ENCODE data around the gene SOX5.
"Not testable (repeated sequence)": the region's sequence is repeated elsewhere in the genome, so short reads cannot be mapped to it uniquely, and the experiment has no call there.

The SOX5 gene

DNA sequence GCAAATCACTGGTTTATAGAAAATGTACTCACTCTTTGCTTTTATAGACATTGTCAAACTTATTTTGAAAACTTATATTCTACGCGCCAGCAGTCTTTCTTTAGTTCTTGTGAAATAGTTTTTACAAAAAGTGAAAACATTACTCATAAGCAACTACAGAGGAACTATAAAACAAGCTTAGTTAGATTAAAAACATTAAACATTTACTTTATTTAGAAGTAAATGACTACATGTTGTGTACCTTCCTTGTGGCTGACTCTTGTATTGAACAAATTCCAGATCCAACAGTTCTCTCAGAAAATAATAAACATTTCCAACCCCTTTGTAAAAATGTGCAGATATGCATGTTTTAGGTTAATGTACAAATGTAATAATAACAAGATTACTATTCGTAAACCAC lies 198.5 kb downstream of the SOX5 start:
- Histone ChIP-seq H3K36me3 (ENCODE audit: control insufficient read depth in 1 of 2, insufficient read depth in 2 of 2, low read length in 2 of 2) (no peaks in the 10 kb centered on the region), H3K9ac (ENCODE audit: low read depth in 1 of 2, low read length in 2 of 2) (no peak overlapping the region), H3K4me1 (ENCODE audit: control insufficient read depth in 1 of 2, insufficient read depth in 2 of 2, low read length in 2 of 2) (no peaks in the 10 kb centered on the region), H3K9me3 (ENCODE audit: control insufficient read depth in 1 of 2, low read length in 2 of 2) (no peaks in the 10 kb centered on the region), H3K27me3 (ENCODE audit: control insufficient read depth in 1 of 2, insufficient read depth in 2 of 2, low read length in 2 of 2) (no peaks in the 10 kb centered on the region), H3K27ac (ENCODE audit: low read depth, low read length) (no peak overlapping the region), H3K4me3 (ENCODE audit: low read depth in 1 of 2, low read length in 2 of 2) (no peak overlapping the region)

DNA sequence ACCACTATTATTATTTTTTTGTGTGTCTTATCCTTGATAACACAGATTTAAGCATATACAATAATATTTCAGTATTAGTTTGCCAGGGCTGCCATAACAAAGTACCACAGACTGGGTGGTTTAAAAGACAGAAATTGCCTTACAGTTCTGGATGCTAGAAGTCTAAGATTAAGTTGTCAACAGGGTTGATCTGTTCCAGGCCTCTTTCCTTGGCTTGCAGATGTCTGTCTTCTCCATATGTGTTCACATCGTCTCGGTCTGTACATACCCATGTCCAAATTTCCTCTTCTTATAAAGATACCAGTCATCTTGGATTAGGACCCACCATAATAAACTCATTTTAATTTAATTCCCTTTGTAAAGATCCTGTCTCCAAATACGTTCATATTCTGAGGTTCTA lies 204.8 kb downstream of the SOX5 start:
- no peaks in the 10 kb centered on the region for H3K4me1 ChIP-seq (ENCODE audit: control insufficient read depth in 1 of 2, insufficient read depth in 2 of 2, low read length in 2 of 2)
- H3K4me3 ChIP-seq (ENCODE audit: low read depth in 1 of 2, low read length in 2 of 2), result no peak overlapping the region
- no peak overlapping the region for H3K9ac ChIP-seq (ENCODE audit: low read depth in 1 of 2, low read length in 2 of 2)
- no peaks in the 10 kb centered on the region for H3K9me3 ChIP-seq (ENCODE audit: control insufficient read depth in 1 of 2, low read length in 2 of 2)
- no peak overlapping the region for H3K27ac ChIP-seq (ENCODE audit: low read depth, low read length)
- H3K36me3 ChIP-seq (ENCODE audit: control insufficient read depth in 1 of 2, insufficient read depth in 2 of 2, low read length in 2 of 2), result no peaks in the 10 kb centered on the region
- H3K27me3 ChIP-seq (ENCODE audit: control insufficient read depth in 1 of 2, insufficient read depth in 2 of 2, low read length in 2 of 2), result no peaks in the 10 kb centered on the region

DNA sequence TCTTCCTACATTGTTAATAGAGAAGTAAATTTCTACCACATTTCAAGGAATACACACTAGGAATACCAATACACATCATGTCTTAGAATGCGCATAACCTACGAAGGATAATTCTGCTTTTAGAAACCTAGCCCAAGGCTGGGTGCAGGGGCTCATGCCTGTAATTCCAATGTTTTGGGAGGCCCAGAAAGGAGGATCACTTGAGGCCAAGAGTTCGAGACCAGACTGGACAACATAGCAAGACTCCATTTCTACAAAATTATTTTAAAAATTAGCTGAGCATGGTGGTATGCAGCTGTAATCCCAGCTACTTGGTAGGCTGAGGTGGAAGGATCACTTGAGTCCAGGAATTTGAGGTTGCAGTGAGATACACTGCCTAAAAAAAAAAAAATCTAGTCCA lies 206.9 kb downstream of the SOX5 start:
- no peak overlapping the region for H3K27ac ChIP-seq (ENCODE audit: low read depth, low read length)
- no peaks in the 10 kb centered on the region for H3K4me1 ChIP-seq (ENCODE audit: control insufficient read depth in 1 of 2, insufficient read depth in 2 of 2, low read length in 2 of 2)
- H3K4me3 ChIP-seq (ENCODE audit: low read depth in 1 of 2, low read length in 2 of 2), result no peak overlapping the region
- no peaks in the 10 kb centered on the region for H3K9me3 ChIP-seq (ENCODE audit: control insufficient read depth in 1 of 2, low read length in 2 of 2)
- no peaks in the 10 kb centered on the region for H3K27me3 ChIP-seq (ENCODE audit: control insufficient read depth in 1 of 2, insufficient read depth in 2 of 2, low read length in 2 of 2)
- no peaks in the 10 kb centered on the region for H3K36me3 ChIP-seq (ENCODE audit: control insufficient read depth in 1 of 2, insufficient read depth in 2 of 2, low read length in 2 of 2)
- no peak overlapping the region for H3K9ac ChIP-seq (ENCODE audit: low read depth in 1 of 2, low read length in 2 of 2)

DNA sequence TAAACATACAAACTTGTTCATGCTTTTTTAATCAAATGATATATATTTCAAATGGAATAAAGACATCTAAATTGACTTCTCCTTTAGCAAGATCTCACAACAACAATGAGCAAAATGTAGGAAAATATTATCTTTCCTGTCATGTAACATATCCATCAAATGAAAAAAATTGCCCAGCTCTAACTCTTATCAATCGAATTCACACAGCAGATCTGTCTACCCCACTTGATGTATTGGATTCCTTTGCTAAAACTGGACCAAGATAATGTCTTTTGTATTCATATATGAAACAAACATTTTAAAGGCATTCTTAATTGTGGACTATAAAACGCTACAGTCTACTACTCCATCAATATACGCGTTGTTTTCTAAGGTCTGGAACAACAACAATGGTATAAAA lies 218.0 kb downstream of the SOX5 start:
- no peaks in the 10 kb centered on the region for H3K9me3 ChIP-seq (ENCODE audit: control insufficient read depth in 1 of 2, low read length in 2 of 2)
- no peak overlapping the region for H3K9ac ChIP-seq (ENCODE audit: low read depth in 1 of 2, low read length in 2 of 2)
- H3K36me3 ChIP-seq (ENCODE audit: control insufficient read depth in 1 of 2, insufficient read depth in 2 of 2, low read length in 2 of 2), result no peaks in the 10 kb centered on the region
- no peak overlapping the region for H3K27ac ChIP-seq (ENCODE audit: low read depth, low read length)
- no peaks in the 10 kb centered on the region for H3K4me1 ChIP-seq (ENCODE audit: control insufficient read depth in 1 of 2, insufficient read depth in 2 of 2, low read length in 2 of 2)
- H3K27me3 ChIP-seq (ENCODE audit: control insufficient read depth in 1 of 2, insufficient read depth in 2 of 2, low read length in 2 of 2), result no peaks in the 10 kb centered on the region
- no peak overlapping the region for H3K4me3 ChIP-seq (ENCODE audit: low read depth in 1 of 2, low read length in 2 of 2)

DNA sequence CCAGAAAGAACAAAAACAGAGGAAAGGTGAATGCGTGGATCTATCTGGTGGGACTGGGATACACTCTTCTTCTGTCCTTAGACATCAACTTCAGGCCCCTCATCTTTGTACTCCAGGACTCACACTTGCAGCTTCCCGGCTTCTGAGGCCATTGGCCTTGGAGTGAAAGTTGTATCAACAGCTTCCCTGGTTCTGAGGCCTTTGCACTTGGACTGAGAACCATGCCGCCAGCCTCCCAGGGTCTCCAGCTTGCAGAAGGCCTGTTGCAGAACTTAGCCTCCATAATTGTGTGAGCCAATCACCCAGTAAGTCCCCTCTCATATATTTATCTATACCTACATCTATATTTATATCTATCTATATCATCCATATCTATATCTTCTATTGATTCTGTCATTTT lies 218.4 kb downstream of the SOX5 start:
- no peak overlapping the region for H3K4me3 ChIP-seq (ENCODE audit: low read depth in 1 of 2, low read length in 2 of 2)
- no peak overlapping the region for H3K9ac ChIP-seq (ENCODE audit: low read depth in 1 of 2, low read length in 2 of 2)
- H3K27ac ChIP-seq (ENCODE audit: low read depth, low read length), result no peak overlapping the region
- no peaks in the 10 kb centered on the region for H3K27me3 ChIP-seq (ENCODE audit: control insufficient read depth in 1 of 2, insufficient read depth in 2 of 2, low read length in 2 of 2)
- no peaks in the 10 kb centered on the region for H3K4me1 ChIP-seq (ENCODE audit: control insufficient read depth in 1 of 2, insufficient read depth in 2 of 2, low read length in 2 of 2)
- H3K36me3 ChIP-seq (ENCODE audit: control insufficient read depth in 1 of 2, insufficient read depth in 2 of 2, low read length in 2 of 2), result no peaks in the 10 kb centered on the region
- no peaks in the 10 kb centered on the region for H3K9me3 ChIP-seq (ENCODE audit: control insufficient read depth in 1 of 2, low read length in 2 of 2)

DNA sequence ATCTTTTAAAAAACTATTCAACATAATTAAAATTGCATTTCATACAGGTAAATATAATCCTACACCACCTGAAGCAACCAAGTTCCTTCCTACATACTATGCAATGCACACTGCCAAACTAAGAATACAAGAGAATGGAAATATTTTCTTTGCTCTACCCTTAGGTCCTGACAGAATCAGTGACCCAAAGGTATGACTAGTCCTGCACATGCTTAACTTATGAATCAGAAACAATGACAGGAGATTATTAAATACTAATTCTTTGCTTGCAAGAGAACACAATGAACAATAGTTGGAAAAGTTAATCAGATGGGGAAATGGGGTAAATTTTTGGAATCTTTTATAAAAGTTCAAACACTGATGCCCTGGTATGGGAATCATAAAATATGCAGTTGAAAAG lies 220.1 kb downstream of the SOX5 start:
- no peaks in the 10 kb centered on the region for H3K9me3 ChIP-seq (ENCODE audit: control insufficient read depth in 1 of 2, low read length in 2 of 2)
- no peak overlapping the region for H3K4me3 ChIP-seq (ENCODE audit: low read depth in 1 of 2, low read length in 2 of 2)
- no peaks in the 10 kb centered on the region for H3K27me3 ChIP-seq (ENCODE audit: control insufficient read depth in 1 of 2, insufficient read depth in 2 of 2, low read length in 2 of 2)
- no peak overlapping the region for H3K9ac ChIP-seq (ENCODE audit: low read depth in 1 of 2, low read length in 2 of 2)
- H3K4me1 ChIP-seq (ENCODE audit: control insufficient read depth in 1 of 2, insufficient read depth in 2 of 2, low read length in 2 of 2), result no peaks in the 10 kb centered on the region
- H3K36me3 ChIP-seq (ENCODE audit: control insufficient read depth in 1 of 2, insufficient read depth in 2 of 2, low read length in 2 of 2), result no peaks in the 10 kb centered on the region
- no peak overlapping the region for H3K27ac ChIP-seq (ENCODE audit: low read depth, low read length)

DNA sequence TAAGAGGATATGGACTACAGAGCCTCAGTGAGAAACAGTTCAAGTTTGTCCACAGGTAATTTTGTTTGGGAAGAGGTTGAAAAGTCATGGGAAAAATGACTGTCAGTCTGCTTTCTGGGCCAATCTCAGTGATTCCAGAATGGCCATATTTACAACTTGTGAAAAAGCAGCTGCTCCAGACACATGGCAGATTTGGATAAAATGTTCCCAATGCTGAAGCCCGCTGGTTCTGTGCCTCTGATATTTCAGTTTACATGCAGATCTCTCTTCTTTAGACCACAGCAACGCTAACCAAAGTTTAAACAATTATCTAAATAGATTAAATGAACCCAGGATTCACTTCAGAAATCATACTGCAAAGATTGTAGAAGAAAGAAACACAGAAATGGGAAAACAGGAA lies 222.8 kb downstream of the SOX5 start:
- Histone ChIP-seq H3K27me3 (ENCODE audit: control insufficient read depth in 1 of 2, insufficient read depth in 2 of 2, low read length in 2 of 2) (no peaks in the 10 kb centered on the region), H3K4me1 (ENCODE audit: control insufficient read depth in 1 of 2, insufficient read depth in 2 of 2, low read length in 2 of 2) (no peaks in the 10 kb centered on the region), H3K9me3 (ENCODE audit: control insufficient read depth in 1 of 2, low read length in 2 of 2) (no peaks in the 10 kb centered on the region), H3K27ac (ENCODE audit: low read depth, low read length) (no peak overlapping the region), H3K9ac (ENCODE audit: low read depth in 1 of 2, low read length in 2 of 2) (no peak overlapping the region), H3K36me3 (ENCODE audit: control insufficient read depth in 1 of 2, insufficient read depth in 2 of 2, low read length in 2 of 2) (no peaks in the 10 kb centered on the region), H3K4me3 (ENCODE audit: low read depth in 1 of 2, low read length in 2 of 2) (no peak overlapping the region)

DNA sequence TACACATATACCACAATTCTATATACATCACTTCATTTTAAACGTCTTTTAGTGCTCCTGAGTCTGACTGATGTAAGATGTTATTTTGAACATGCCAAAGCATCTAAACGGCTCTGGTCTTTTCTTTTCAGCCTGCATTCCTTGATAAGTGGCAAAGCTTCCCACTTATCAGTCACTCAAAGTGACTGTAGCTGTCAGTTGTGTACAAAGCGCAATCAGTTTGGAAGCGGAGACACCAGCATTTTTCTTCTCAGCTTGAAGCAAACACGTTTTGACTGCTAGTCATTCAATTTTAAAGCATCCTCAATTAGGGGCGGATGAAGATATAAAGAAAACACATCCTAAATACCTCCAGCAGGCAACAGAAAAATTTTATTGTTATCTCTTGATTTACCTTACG lies 226.8 kb downstream of the SOX5 start:
- H3K27ac ChIP-seq (ENCODE audit: low read depth, low read length), result no peak overlapping the region
- H3K9ac ChIP-seq (ENCODE audit: low read depth in 1 of 2, low read length in 2 of 2), result no peak overlapping the region
- no peaks in the 10 kb centered on the region for H3K9me3 ChIP-seq (ENCODE audit: control insufficient read depth in 1 of 2, low read length in 2 of 2)
- no peaks in the 10 kb centered on the region for H3K36me3 ChIP-seq (ENCODE audit: control insufficient read depth in 1 of 2, insufficient read depth in 2 of 2, low read length in 2 of 2)
- H3K4me3 ChIP-seq (ENCODE audit: low read depth in 1 of 2, low read length in 2 of 2), result no peak overlapping the region
- no peaks in the 10 kb centered on the region for H3K27me3 ChIP-seq (ENCODE audit: control insufficient read depth in 1 of 2, insufficient read depth in 2 of 2, low read length in 2 of 2)
- no peaks in the 10 kb centered on the region for H3K4me1 ChIP-seq (ENCODE audit: control insufficient read depth in 1 of 2, insufficient read depth in 2 of 2, low read length in 2 of 2)

DNA sequence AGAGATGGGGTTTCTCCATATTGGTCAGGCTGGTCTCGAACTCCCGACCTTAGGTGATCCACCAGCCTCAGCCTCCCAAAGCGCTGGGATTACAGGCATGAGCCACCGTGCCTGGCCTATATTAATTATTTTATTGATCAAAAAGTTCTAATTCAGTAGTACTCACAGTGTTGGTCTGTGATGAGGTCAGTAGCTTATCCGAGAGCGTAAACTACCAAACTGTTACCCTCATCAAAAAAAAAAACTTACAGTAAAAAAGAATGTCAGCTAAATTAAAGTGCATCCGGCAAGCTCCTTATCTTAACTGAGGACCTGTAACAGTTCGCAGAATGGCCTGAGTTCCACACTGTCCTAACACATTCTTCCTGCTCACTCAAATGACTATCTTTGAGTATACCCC lies 228.2 kb downstream of the SOX5 start:
- H3K9me3 ChIP-seq (ENCODE audit: control insufficient read depth in 1 of 2, low read length in 2 of 2), result no peaks in the 10 kb centered on the region
- H3K4me3 ChIP-seq (ENCODE audit: low read depth in 1 of 2, low read length in 2 of 2), result no peak overlapping the region
- no peak overlapping the region for H3K9ac ChIP-seq (ENCODE audit: low read depth in 1 of 2, low read length in 2 of 2)
- H3K27ac ChIP-seq (ENCODE audit: low read depth, low read length), result no peak overlapping the region
- no peaks in the 10 kb centered on the region for H3K4me1 ChIP-seq (ENCODE audit: control insufficient read depth in 1 of 2, insufficient read depth in 2 of 2, low read length in 2 of 2)
- H3K27me3 ChIP-seq (ENCODE audit: control insufficient read depth in 1 of 2, insufficient read depth in 2 of 2, low read length in 2 of 2), result no peaks in the 10 kb centered on the region
- H3K36me3 ChIP-seq (ENCODE audit: control insufficient read depth in 1 of 2, insufficient read depth in 2 of 2, low read length in 2 of 2), result no peaks in the 10 kb centered on the region

DNA sequence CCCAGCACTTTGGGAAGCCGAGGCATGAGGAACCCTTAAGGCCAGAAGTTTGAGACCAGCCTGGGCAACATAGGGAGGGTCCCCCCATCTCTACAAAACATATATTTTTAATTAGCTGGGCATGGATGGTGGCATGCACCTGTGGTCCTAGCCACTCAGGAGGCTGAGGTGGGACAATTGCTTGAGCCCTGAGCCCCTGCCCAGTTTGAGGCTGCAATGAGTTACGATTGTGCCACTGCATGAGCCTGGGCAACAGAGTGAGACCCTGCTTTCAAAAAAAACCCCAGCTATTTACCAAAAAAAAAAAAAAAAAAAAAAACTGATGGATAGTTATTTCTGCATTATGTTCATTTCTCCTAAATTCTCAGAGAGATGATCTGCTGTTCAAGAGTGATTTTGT lies 230.0 kb downstream of the SOX5 start:
- no peak overlapping the region for H3K4me3 ChIP-seq (ENCODE audit: low read depth in 1 of 2, low read length in 2 of 2)
- H3K9me3 ChIP-seq (ENCODE audit: control insufficient read depth in 1 of 2, low read length in 2 of 2), result no peaks in the 10 kb centered on the region
- no peak overlapping the region for H3K27ac ChIP-seq (ENCODE audit: low read depth, low read length)
- H3K9ac ChIP-seq (ENCODE audit: low read depth in 1 of 2, low read length in 2 of 2), result no peak overlapping the region
- H3K4me1 ChIP-seq (ENCODE audit: control insufficient read depth in 1 of 2, insufficient read depth in 2 of 2, low read length in 2 of 2), result no peaks in the 10 kb centered on the region
- no peaks in the 10 kb centered on the region for H3K36me3 ChIP-seq (ENCODE audit: control insufficient read depth in 1 of 2, insufficient read depth in 2 of 2, low read length in 2 of 2)
- no peaks in the 10 kb centered on the region for H3K27me3 ChIP-seq (ENCODE audit: control insufficient read depth in 1 of 2, insufficient read depth in 2 of 2, low read length in 2 of 2)

DNA sequence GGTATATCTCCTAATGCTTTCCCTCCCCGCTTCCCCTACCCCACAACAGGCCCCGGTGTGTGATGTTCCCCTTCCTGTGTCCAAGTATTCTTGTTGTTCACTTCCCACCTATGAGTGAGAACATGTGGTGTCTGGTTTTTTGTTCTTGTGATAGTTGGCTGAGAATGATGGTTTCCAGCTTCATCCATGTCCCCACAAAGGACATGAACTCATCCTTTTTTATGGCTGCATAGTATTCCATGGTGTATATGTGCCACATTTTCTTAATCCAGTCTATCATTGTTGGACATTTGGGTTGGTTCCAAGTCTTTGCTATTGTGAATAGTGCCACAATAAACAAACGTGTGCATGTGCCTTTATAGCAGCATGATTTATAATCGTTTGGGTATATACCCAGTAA lies 239.1 kb downstream of the SOX5 start:
- not testable (repeated sequence) for H3K9me3 ChIP-seq (ENCODE audit: control insufficient read depth in 1 of 2, low read length in 2 of 2); H3K36me3 ChIP-seq (ENCODE audit: control insufficient read depth in 1 of 2, insufficient read depth in 2 of 2, low read length in 2 of 2); H3K4me1 ChIP-seq (ENCODE audit: control insufficient read depth in 1 of 2, insufficient read depth in 2 of 2, low read length in 2 of 2); H3K4me3 ChIP-seq (ENCODE audit: low read depth in 1 of 2, low read length in 2 of 2); H3K27me3 ChIP-seq (ENCODE audit: control insufficient read depth in 1 of 2, insufficient read depth in 2 of 2, low read length in 2 of 2); H3K27ac ChIP-seq (ENCODE audit: low read depth, low read length); H3K9ac ChIP-seq (ENCODE audit: low read depth in 1 of 2, low read length in 2 of 2)
